HuH-7 (cell line): ENCODE results near the gene C1QTNF6.
"Not testable (repeated sequence)": the region's sequence is repeated elsewhere in the genome, so short reads cannot be mapped to it uniquely, and the experiment has no call there.

Experiments
- DNase-seq: peaks from one replicate; pipeline ENCODE4 v3.0.0; 2011; ENCODE audit warnings: low spot score

Gene C1QTNF6

GRCh38 chr22:37187891-37188761 is at the start of gene C1QTNF6:
Gene C1QTNF6 (minus strand): TSS chr22:37188247. CDS start chr22:37188213, 34 bp downstream.
- DNase-seq, result no peak

GRCh38 chr22:37235897-37236607 is 48.0 kb upstream of the C1QTNF6 start:
- DNase-seq, result no peak

GRCh38 chr22:37234736-37235711 is 47.0 kb upstream of the C1QTNF6 start:
- no peak for DNase-seq

- no peak for DNase-seq
These were observed 45.9 kb upstream of the C1QTNF6 start for GRCh38 chr22:37233751-37234631.

- not testable (repeated sequence) for DNase-seq
These were observed 45.3 kb upstream of the C1QTNF6 start for GRCh38 chr22:37233371-37233750.

- DNase-seq, result no peak
These were observed 44.3 kb upstream of the C1QTNF6 start for GRCh38 chr22:37232140-37232998.

- no peak for DNase-seq
These were observed 43.5 kb upstream of the C1QTNF6 start for GRCh38 chr22:37231406-37232139.

- no peak for DNase-seq
These were observed 42.8 kb upstream of the C1QTNF6 start for GRCh38 chr22:37230673-37231405.

- no peak for DNase-seq
These were observed 42.0 kb upstream of the C1QTNF6 start for GRCh38 chr22:37229805-37230672.

- no peak for DNase-seq
These were observed 41.2 kb upstream of the C1QTNF6 start for GRCh38 chr22:37229012-37229804.

- DNase-seq, result no peak
These were observed 40.3 kb upstream of the C1QTNF6 start for GRCh38 chr22:37228106-37229011.

- no peak for DNase-seq
These were observed 38.5 kb upstream of the C1QTNF6 start for GRCh38 chr22:37226514-37226913.

- DNase-seq, result no peak
These were observed 38.0 kb upstream of the C1QTNF6 start for GRCh38 chr22:37226087-37226486.

- DNase-seq, result no peak
These were observed 37.4 kb upstream of the C1QTNF6 start for GRCh38 chr22:37225481-37225880.

- no peak for DNase-seq
These were observed 36.8 kb upstream of the C1QTNF6 start for GRCh38 chr22:37224757-37225420.
